ENCODE results near the gene CNTNAP2.

DNA sequence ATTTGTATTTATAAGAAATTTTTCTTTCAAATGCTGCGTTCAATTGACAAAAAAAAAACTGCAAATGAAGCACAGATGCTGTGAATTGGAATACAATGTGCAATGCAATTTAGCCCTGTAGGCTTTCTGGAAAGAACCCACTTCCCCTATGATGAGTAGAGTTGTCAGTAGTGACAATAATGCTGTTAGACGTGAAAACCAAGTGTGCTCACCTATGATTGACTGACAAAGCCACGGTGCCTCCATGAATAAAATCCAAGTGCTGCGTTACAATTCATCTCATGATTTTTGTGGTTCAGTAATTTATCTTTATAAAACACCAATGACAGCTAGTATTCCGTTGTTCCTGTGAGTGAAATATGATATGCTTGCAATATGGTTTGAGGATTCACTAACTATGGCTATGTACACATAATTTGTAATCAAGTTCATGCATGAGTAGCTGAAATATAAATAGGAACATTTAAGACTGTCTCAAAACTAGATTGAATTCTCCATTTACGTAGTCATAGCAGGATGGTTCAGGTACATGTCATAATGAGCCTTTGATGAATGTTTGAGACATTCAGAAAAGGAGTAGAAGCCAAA lies 1160.3 kb downstream of the CNTNAP2 start:
- TF ChIP-seq POLR2AphosphoS5 (IDR thresholded peaks at IDR 0.05; ENCODE audit: borderline replicate concordance, low read depth, low read length) (no peak), EZH2 (IDR thresholded peaks at IDR 0.05) (no peak)
